OCI-LY7 (cell line): ENCODE measurements around the gene SNN.

ENCODE experiments used
- EZH2phosphoT487 ChIP-seq: fragments of 200-600 bp; sonication (generic); IDR thresholded peaks from 2 replicates; pipeline ENCODE4 v1.6.1; 2018; ENCODE audit warnings: low read depth, borderline replicate concordance, mild to moderate bottlenecking, mixed run types, antibody characterized with exemption, low read length, moderate library complexity, mixed read lengths
- TF ChIP-seq, protein P1 (sequence below): fragments of 200-600 bp; sonication (generic); conservative IDR thresholded peaks from 2 replicates; pipeline ENCODE4 v1.5.1; 2014; ENCODE audit warnings: mild to moderate bottlenecking, antibody characterized with exemption, low read length, moderate library complexity, mixed read lengths

DNA sequence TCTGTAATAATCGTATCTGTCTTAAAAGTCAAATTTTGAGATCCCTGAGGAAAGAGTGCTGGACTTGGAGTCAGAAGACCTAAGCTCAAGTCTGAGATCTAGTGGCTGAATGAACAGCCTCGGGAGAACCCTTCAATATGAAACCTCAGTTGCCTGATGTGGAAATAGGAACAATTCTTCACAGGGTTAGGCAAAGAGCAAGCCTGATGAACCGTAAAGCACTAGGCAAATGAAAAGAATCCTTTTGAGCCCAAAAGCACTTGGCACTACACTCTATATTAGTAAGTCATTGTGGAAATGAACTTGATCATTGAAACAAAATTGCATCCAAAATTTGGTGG is 54.2 kb downstream of the SNN start:
- TF ChIP-seq, protein P1, sequence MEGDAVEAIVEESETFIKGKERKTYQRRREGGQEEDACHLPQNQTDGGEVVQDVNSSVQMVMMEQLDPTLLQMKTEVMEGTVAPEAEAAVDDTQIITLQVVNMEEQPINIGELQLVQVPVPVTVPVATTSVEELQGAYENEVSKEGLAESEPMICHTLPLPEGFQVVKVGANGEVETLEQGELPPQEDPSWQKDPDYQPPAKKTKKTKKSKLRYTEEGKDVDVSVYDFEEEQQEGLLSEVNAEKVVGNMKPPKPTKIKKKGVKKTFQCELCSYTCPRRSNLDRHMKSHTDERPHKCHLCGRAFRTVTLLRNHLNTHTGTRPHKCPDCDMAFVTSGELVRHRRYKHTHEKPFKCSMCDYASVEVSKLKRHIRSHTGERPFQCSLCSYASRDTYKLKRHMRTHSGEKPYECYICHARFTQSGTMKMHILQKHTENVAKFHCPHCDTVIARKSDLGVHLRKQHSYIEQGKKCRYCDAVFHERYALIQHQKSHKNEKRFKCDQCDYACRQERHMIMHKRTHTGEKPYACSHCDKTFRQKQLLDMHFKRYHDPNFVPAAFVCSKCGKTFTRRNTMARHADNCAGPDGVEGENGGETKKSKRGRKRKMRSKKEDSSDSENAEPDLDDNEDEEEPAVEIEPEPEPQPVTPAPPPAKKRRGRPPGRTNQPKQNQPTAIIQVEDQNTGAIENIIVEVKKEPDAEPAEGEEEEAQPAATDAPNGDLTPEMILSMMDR: no peak
- TF ChIP-seq EZH2phosphoT487: no peak
